ENCODE measurements around the gene LAMB3. TPM values are rescaled to one million over a fixed set of nuclear protein-coding genes. Genes with fewer than 3 reads are reported as not detected.
"Not testable (repeated sequence)": the region's sequence is repeated elsewhere in the genome, so short reads cannot be mapped to it uniquely, and the experiment has no call there.

LAMB3 gene
- total RNA-seq, result 5.9 TPM
- long read RNA-seq, full-length matches to known transcripts, result 1 of 12 reads
- long read RNA-seq, partial matches to known transcripts, result 8 of 12 reads
- long read RNA-seq, other reads (novel, unspliced or antisense), result 3 of 12 reads

DNA sequence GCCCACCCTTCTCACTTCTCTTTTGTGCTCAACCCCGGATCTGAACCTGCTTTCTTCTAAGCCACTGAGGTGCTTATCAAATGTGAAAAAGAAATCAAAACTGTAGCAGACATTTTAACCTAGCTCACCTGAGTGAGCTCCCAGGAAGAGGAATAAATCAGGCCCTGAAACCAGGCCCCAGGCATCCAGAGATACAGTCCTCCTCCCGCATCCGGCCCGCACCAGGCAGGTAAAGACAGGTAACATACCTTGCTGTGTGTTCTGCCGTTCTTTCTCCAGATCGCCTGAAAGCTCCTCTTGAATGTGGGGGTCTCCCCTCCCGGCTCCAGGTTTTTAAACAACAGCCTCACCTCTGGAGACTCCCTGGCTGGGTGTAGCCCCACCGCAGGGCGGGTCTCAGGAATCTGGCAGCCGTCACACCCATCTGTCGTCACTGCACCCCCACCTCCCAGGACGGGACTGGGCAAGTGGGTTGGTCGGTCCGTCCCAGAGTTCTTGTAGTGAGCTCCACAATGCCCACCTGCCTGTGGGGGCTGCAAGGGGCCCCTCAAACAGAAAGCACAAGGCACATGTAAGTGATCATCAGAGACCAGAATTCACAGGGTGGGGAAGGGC is at the start of gene LAMB3:
LAMB3 (minus strand) TSS at position 305 of the 615 bp plus-strand sequence. CDS start 1,481 bp downstream, outside the sequence.
- DNase-seq (ENCODE audit: missing footprints) (no peak), ATAC-seq (no peak)
- intact Hi-C loops (cut with DNase I), result no loop called here

DNA sequence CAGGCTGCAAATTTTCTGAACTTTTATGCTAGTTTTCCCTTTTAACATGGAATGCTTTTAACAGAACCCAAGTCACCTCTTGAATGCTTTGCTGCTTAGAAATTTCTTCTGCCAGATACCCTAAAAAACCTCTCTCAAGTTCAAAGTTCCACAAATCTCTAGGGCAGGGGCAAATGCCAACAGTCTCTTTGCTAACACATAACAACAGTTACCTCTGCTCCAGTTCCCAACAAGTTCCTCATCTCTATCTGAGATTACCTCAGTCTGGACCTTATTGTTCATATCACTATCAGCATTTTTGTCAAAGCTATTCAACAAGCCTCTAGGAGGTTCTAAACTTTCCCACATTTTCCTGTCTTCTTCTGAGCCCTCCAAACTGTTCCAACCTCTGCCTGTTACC is 48.5 kb upstream of the LAMB3 start:
- intact Hi-C loops (cut with DNase I); DNase-seq (ENCODE audit: missing footprints); ATAC-seq: not testable (repeated sequence)

DNA sequence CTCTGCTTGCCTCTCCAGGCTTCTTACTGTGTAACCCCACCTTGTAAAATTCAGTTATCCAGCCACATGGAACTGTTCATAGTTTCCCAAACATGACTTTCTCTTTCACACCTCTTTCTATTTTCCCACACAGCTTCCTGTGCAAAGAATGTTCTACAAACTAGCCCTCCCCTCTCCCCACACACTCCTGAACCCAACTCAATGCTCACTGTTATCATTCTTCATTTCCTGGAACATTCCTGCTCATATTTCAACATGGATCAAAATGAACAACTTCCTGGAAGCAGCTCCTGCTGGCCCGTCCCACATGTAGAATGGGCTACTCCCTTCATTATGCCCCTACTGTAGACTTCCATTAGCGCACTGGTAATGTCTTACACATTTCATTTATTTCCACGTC is 44.9 kb upstream of the LAMB3 start:
- DNase-seq (ENCODE audit: missing footprints) (no peak), ATAC-seq (peak; percentile 29)
- intact Hi-C loops (cut with DNase I), result no loop called here

DNA sequence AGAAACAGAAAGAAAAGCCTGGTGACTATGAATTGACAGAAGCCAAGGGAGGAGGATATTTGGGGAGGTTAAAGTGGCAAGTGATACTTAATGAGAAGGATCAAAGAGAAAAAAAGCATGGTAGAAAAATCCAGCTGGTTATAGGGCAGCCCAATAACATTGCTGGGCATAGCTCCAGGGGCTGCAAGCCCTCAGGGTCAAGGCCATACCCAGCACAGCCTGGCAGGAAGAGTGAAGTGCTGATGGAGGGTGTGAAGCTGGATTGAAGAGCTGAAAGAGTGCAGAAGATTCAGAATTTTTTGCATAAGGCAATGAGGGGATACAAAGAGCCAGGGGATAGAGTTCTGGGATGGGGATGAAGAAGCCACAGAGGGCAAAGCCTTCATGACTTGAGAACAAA is 44.4 kb upstream of the LAMB3 start:
- intact Hi-C loops (cut with DNase I), result no loop called here
- ATAC-seq, result peak; percentile 45
- DNase-seq (ENCODE audit: missing footprints), result no peak

DNA sequence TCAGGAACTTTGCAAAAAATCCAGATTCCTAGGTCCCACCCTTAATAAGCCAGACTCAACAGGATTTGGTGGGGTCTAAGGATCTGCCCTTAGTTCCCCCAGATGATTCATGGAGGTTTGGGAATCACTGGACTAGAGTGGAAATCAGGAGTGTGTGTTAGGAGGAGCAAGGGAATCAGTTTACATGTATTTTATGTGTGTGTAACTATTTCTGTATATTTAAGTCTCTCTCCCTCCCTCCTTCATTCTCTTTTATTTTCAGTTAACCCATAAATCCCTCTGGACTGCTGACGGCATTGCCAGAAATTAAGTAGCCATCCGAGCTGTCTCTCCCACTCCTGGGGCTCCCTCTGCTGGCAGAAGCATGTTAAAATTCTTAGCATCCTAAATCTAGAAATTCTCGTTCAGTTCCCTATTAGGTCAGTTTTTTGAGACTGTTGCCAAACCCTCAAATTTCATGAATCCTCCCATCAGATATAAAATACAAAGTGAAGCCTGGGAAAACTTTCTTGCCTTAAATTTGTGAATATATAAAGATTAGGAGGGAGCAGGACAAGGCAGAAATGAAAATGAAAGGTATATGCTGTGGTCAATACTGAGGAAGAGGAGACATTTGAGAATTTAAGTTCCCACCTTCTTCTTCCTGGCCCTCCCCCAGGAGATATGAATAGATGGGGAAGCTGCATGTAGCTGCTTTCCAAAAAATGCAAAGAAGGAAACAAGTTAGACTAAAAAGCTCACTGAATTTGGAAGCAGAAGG is 40.7 kb upstream of the LAMB3 start:
- intact Hi-C loops (cut with DNase I), result loop anchor here (1.0 to 5.0 kb wide), 5 partner anchors 51 to 116 kb away; no protein-coding TSS in a partner anchor
- peak; percentile 67 for ATAC-seq
- peak; percentile 75 for DNase-seq (ENCODE audit: missing footprints)

DNA sequence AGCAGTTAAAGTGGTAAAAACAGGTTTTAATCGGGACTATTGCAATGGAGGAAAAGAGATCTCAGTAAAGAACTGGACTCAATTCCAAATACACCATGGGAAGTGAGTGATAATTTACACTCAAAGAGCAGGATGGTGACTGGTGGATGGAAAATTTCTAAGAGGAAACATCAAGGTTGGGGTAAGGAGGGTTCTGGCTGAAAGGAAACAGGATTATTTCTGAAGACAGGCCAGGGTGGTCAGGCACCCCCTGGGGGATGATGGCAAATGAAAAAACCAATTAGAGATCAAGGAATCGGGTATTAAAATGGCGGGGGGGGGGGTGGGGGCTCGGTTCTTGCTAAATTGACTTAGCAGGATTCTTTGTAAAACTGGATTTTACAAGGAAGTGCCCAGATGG is 40.1 kb upstream of the LAMB3 start:
- intact Hi-C loops (cut with DNase I), result loop anchor here (2.0 to 5.0 kb wide), 4 partner anchors 50 to 115 kb away; no protein-coding TSS in a partner anchor
- no peak for DNase-seq (ENCODE audit: missing footprints)
- ATAC-seq, result no peak

DNA sequence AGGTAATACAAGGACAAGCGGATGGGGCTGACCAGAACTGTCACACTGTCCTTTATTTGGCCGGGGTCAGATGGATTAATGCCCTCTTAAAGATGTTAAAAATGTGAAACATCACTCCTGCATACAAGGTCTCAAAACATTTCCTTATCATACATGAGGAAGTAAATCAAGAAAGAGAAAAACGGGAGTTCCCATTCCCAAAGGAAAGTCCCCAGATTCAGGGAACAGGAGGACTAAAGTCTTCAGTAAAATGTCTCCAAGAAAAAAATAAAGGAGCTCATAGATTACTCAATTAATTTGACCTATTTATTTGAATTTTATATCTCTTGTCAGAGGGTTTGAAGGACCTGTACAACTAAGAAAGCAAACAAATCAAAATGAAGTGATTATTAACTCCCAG is 39.0 kb upstream of the LAMB3 start:
- DNase-seq (ENCODE audit: missing footprints) (no peak), ATAC-seq (no peak)
- intact Hi-C loops (cut with DNase I), result loop anchor here (5.0 kb wide), 1 partner anchor 49 kb away; no protein-coding TSS in a partner anchor

DNA sequence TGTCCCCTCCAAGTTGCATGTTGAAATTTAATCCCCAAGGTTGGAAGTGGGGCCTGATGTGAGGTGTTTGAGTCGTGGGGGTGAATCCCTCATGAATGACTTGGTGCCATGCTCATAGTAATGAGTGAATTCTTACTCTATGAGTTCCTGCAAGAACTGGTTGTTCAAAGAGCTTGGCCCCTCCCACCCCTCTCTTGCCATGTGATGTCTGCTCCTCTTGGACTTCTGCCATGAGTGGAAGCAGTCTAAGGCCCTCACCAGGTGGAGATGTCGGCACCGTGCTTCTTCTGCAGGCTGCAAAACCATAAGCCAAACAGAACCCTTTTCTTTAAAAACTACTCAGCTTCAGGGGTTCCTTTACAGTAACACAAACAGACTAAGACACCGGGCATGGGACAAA is 37.3 kb upstream of the LAMB3 start:
- no peak for DNase-seq (ENCODE audit: missing footprints)
- ATAC-seq, result no peak
- intact Hi-C loops (cut with DNase I), result no loop called here

DNA sequence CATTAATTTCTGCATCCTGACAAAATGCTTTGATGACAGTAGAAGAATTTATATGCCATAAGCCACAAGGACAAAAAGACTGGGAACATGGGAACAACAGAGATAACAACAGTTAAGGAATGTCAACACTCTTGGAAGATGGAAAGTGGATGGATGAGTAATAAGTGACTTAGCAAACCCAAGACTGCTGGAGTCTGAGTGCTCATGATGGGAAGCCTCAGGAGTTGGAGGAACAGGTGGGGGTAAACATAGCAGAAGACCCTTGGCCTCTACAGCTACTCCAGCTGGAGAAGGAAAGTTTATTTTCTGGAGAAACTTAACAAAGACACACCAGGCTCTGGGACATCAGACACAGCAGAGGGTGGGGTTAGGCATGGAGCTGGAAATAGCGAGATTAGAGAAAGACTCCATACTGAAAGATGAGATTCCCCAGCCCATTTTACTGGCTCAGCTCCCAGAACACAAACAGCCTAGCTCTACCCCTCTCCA is 36.6 kb upstream of the LAMB3 start:
- DNase-seq (ENCODE audit: missing footprints) (no peak), ATAC-seq (peak; percentile 70)
- intact Hi-C loops (cut with DNase I), result no loop called here

DNA sequence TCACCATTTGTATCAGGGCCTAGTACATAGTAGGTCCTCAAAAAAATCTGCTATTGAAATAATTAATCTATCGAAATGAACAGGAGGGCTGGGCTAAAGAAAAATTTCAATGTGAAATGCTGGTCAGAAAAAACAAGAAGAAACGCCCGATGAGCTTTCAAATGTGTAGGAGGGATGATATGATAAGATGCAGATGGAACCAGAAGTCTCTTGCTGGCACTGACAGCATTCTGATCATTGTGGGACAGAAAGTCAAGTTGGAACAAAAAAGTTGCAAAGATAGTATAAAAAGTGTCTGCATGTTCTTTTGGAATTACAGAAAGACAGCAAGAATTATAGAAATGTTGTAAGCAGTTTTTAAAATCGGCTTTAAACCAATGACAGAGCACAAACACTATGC is 34.1 kb upstream of the LAMB3 start:
- ATAC-seq, result no peak
- intact Hi-C loops (cut with DNase I), result no loop called here
- DNase-seq (ENCODE audit: missing footprints), result no peak

DNA sequence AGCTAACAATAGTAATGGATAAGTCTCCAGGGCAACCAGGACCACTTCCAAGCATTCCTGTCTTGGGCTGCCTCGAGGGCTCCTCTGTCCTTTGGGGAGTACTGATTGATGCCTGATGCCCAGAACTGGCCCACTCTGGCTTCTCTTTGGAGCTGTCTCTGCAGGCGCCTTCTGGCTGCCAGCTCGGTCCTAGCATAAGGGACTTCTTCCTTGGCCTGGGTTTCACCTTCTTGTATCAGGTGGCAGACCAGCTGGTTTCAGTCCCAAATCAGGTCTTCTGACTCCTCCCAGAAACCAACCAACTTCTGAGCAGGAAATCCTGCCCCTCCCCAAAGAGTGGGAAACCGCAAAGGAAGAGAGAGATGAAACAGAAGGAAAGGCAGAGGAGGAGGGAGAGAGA is 33.6 kb upstream of the LAMB3 start:
- intact Hi-C loops (cut with DNase I), result no loop called here
- DNase-seq (ENCODE audit: missing footprints) (no peak), ATAC-seq (no peak)

DNA sequence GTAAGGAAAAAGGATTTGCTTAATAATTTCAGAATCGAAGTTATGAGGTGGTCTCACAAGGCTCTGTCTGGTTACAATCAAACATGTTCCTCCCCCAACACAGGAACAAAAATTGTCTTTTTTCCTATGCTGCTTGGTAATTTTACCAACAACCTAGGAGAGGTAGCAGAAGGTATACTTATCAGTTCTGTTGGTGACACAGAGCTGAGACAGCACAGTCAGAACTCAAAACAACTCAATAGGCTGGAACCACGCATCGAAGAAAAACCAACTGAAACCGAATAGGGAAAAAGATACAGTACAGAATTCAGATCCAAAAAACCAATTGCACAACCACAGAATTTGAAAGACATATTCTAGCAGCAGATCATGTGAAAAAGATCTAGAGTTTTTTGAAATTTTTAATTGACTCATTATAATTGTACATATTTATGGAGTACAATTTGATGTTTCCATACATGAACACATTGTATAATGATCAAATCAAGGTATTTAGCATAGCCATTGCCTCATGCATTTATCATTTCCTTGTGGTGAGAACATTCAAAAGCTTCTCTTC is 26.8 kb upstream of the LAMB3 start:
- DNase-seq (ENCODE audit: missing footprints) (no peak), ATAC-seq (no peak)
- intact Hi-C loops (cut with DNase I), result no loop called here

DNA sequence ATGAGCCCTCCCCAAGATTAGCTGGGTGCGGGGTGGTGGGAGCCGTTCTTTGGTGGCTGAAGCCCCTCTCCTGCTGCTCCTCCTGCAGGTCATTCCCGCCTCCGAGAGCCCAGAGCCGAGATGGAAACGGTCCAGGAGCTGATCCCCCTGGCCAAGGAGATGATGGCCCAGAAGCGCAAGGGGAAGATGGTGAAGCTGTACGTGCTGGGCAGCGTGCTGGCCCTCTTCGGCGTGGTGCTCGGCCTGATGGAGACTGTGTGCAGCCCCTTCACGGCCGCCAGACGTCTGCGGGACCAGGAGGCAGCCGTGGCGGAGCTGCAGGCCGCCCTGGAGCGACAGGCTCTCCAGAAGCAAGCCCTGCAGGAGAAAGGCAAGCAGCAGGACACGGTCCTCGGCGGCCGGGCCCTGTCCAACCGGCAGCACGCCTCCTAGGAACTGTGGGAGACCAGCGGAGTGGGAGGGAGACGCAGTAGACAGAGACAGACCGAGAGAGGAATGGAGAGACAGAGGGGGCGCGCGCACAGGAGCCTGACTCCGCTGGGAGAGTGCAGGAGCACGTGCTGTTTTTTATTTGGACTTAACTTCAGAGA is 23.4 kb upstream of the LAMB3 start:
- DNase-seq (ENCODE audit: missing footprints), result peak; percentile 73
- peak; percentile 43 for ATAC-seq
- intact Hi-C loops (cut with DNase I), result loop anchor here (1.0 kb wide), 1 partner anchor 32 kb away; no protein-coding TSS in a partner anchor

DNA sequence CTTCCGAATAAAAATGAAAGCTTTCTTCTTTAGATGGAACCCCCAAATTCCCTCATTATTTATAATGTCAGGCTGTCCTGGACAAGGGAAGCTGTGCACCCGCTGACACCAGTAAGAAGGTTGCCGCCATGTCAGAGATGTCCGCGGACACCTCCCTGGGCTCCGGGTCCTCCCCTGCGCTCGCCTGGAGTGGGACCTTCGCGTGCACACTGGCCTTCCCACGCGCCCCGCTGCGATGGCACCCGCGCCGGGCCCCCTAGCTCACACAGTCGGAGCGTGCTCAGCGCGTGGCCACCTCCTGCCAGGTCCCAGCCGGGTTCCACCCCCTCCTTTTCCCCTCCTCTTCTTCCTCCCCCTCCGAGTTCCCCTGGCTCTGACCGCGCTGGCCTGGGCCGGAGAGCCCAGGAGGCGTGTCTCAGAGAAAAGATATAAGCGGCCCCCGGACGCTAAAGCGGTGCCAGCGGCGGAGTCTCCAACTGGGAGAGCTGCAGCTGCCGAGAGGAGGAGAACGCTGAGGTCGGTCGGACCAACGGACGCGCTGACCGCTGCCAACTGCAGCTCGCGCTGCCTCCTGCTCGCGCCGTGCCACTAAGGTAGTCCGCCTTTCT is 22.8 kb upstream of the LAMB3 start, which contains the start of gene G0S2:
G0S2 (plus strand) TSS at position 456 of the 608 bp plus-strand sequence. CDS start 273 bp downstream, outside the sequence.
- DNase-seq (ENCODE audit: missing footprints), result peak; percentile 92
- ATAC-seq, result peak; percentile 92
- intact Hi-C loops (cut with DNase I), result loop anchor here (1.0 kb wide), 1 partner anchor 32 kb away; no protein-coding TSS in a partner anchor

DNA sequence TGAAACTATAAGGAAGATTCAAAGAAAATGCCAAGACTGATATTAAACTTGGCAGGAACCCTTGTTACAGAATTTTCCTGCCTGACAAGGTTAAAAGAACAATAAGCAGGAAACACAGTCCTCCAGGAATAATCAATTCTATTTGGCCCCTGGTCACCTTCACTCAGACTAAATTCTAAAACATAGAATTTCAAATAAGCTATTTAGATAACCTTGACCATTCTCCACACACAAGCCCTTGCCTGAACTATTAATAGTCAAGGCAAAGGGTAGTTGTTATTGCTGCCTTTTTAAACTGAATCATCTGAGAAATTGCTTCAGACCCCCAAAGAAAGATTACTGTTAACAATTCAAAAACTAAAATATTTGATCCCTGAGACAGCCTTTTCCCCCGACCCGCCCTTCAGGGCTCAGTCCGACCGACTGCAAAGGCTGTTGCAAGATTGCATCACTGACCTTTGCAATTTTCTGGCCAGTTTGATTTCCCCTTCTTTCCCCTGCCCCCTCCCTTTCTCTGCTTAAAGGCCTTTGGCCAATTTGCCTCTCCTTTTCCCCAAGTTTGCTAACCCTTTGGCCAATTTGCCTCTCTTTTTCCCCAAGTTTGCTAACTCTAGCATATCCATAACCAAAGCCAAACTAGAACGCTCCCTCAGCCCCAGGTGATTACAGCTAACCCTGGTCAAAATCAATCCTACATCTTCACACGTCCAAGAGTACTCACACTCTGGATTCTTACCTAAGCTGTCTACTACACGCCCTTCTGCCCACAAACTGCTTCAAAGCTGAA is 21.6 kb upstream of the LAMB3 start:
- DNase-seq (ENCODE audit: missing footprints) (no peak), ATAC-seq (peak; percentile 35)
- intact Hi-C loops (cut with DNase I), result no loop called here

DNA sequence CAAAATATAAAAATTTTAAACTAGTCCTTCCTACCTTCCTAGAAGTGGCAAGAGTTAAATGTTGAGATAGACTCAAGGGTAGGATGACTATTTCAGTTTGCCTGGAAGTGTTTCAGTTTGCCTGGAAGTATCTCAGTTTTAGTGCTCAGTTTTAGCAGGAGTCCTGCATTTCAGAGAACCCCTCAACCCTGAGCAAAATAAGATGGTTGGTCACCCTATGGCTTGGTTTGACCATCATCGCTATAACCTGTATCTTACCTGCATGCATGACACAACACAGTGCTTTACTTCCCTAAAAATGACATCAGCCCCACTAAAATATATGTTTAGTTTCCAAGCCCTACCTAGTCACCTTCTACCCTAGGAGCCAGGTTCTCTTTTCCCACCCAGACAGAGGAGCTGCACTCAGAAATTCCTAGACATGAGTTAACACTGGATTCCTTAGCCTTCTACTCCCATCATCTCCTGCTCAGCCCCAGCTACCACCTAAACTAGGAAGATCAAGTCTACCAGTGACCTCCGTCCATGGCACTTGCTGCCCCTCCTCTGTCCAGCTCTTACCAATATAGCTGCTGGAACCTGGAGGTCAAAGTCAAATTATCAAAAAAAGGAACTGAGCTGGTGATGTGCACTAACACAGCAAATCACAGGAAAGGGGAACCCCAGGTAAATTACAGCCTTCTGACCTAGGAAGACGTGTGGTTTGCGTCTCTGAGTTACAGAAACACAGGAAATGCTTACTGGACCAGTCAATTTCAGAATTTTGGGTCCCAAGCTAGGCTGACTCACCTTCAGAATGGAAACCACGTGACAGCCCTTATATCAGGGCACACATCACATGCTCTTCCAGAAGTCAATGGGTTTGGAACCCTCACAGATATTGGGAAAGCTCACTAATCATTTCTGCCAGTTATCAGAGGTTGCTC is 20.7 kb upstream of the LAMB3 start:
- intact Hi-C loops (cut with DNase I), result no loop called here
- no peak for ATAC-seq

More for the DNA sequence above, 20.7 kb upstream of the LAMB3 start:
- DNase-seq (ENCODE audit: missing footprints), result no peak

Measured in Right ventricle myocardium inferior (tissue), 1 donor.